GM23248 (cell line): ENCODE measurements around the gene TRAPPC5. TPM values are rescaled to one million over a fixed set of nuclear protein-coding genes. Genes with fewer than 3 reads are reported as not detected.

Experiments
- DNase-seq: peaks from one replicate; pipeline ENCODE4 v3.0.0-alpha.2; 2015
- H2AFZ ChIP-seq: fragments of 200-600 bp; sonication (generic); 2 replicates; pipeline ENCODE4 v1.6.1; 2016; ENCODE audit warnings: antibody characterized with exemption
- H3F3A ChIP-seq: fragments of 200-600 bp; sonication (generic); 2 replicates; pipeline ENCODE4 v1.6.1; 2016; ENCODE audit warnings: mild to moderate bottlenecking, antibody characterized with exemption, mixed run types; ENCODE audit not compliant: insufficient read depth
- H3K27ac ChIP-seq: fragments of 200-600 bp; sonication (generic); 2 replicates; pipeline ENCODE4 v1.5.1; 2016; ENCODE audit warnings: mild to moderate bottlenecking
- H3K27me3 ChIP-seq: fragments of 200-600 bp; sonication (generic); replicated peaks from 2 replicates; pipeline ENCODE4 v1.6.1; 2016; ENCODE audit warnings: mild to moderate bottlenecking; ENCODE audit not compliant: insufficient read depth
- H3K36me3 ChIP-seq: fragments of 200-600 bp; sonication (generic); 2 replicates; pipeline ENCODE4 v1.6.1; 2016; ENCODE audit warnings: low read depth, mild to moderate bottlenecking
- H3K4me1 ChIP-seq: fragments of 200-600 bp; sonication (generic); 2 replicates; pipeline ENCODE4 v1.6.1; 2016; ENCODE audit warnings: mild to moderate bottlenecking; ENCODE audit not compliant: insufficient read depth
- H3K4me2 ChIP-seq: fragments of 200-600 bp; sonication (generic); one replicate; pipeline ENCODE4 v1.6.1; 2016; ENCODE audit warnings: mild to moderate bottlenecking; ENCODE audit not compliant: unreplicated experiment
- H3K4me3 ChIP-seq: fragments of 200-600 bp; sonication (generic); 2 replicates; pipeline ENCODE4 v1.5.1; 2016; ENCODE audit warnings: mild to moderate bottlenecking
- H3K79me2 ChIP-seq: fragments of 200-600 bp; sonication (generic); 2 replicates; pipeline ENCODE4 v1.6.1; 2016; ENCODE audit warnings: mild to moderate bottlenecking; ENCODE audit not compliant: insufficient read depth
- H3K9ac ChIP-seq: fragments of 200-600 bp; sonication (generic); 2 replicates; pipeline ENCODE4 v1.6.1; 2016; ENCODE audit warnings: mild to moderate bottlenecking
- H3K9me2 ChIP-seq: fragments of 200-600 bp; sonication (generic); 2 replicates; pipeline ENCODE4 v1.6.1; 2016; ENCODE audit warnings: mixed run types, mild to moderate bottlenecking, moderate library complexity; ENCODE audit not compliant: insufficient read depth
- H3K9me3 ChIP-seq: fragments of 200-600 bp; sonication (generic); one replicate; pipeline ENCODE4 v1.6.1; 2017; ENCODE audit warnings: low read depth
- H4K20me1 ChIP-seq: fragments of 200-600 bp; sonication (generic); 2 replicates; pipeline ENCODE4 v1.6.0; 2016; ENCODE audit not compliant: insufficient read depth
- EZH2 ChIP-seq: fragments of 200-600 bp; sonication (generic); IDR thresholded peaks from 2 replicates; pipeline ENCODE4 v1.6.1; 2018; ENCODE audit warnings: antibody characterized with exemption, mild to moderate bottlenecking; ENCODE audit not compliant: insufficient read depth, poor library complexity, severe bottlenecking
- EZH2phosphoT487 ChIP-seq: fragments of 200-600 bp; sonication (generic); IDR thresholded peaks from 2 replicates; pipeline ENCODE4 v1.6.1; 2018; ENCODE audit warnings: antibody characterized with exemption, moderate library complexity, mild to moderate bottlenecking, low read depth; ENCODE audit not compliant: insufficient read depth
- WGBS, 2 experiments: methylation state at CpG; one replicate each; pipeline ENCODE4 v1.1.6; 2015 to 2017; ENCODE audit warnings: low lambda C conversion rate in 2 of 2, low coverage in 1 of 2; ENCODE audit errors: missing lambda C conversion rate in 2 of 2; 5-methylcytosine and 5-hydroxymethylcytosine counted together
- in situ Hi-C: fragments of 300-500 bp; cut with MboI; formaldehyde crosslinking; loops from 2 replicates; pipeline ENCODE4 v1.15.0; 2020
- polyA plus RNA-seq: library from polyadenylated mRNA; unstranded; fragments of >200 nt; fragmentation: Nextera tagmentation; extraction: Ambion mirVana; gene quantifications from 2 replicates; pipeline ENCODE4 v1.2.1, GENCODE V29; 2016
- total RNA-seq: library from RNA; depleted of rRNA; stranded (reverse); fragments of >200 nt; shearing (Covaris generic); gene quantifications from 2 replicates; pipeline ENCODE4 v1.2.3, GENCODE V29; 2014

The TRAPPC5 gene
- total and polyA plus RNA-seq, 2 experiments from 2014 or later: 68.1 to 207 TPM

GRCh38 chr19:7670150-7670783 lies 10.4 kb upstream of the TRAPPC5 start:
- no peaks in the 10 kb centered on the region for H3F3A ChIP-seq
- no peaks in the 10 kb centered on the region for H3K79me2 ChIP-seq
- no peak overlapping the region for H3K4me3 ChIP-seq
- peaks cover 6% of the 10 kb centered on the region for H3K27me3 ChIP-seq
- 3% methylated on average over 38 to 40 of the region's 43 CpGs for WGBS, 2 experiments
- no peak overlapping the region for H3K27ac ChIP-seq
- H3K4me2 ChIP-seq: no peak overlapping the region
- H3K9me2 ChIP-seq: no peaks in the 10 kb centered on the region
- no peak overlapping the region for H3K9ac ChIP-seq
- H3K4me1 ChIP-seq: no peaks in the 10 kb centered on the region
- H3K9me3 ChIP-seq: no peaks in the 10 kb centered on the region
- peak; percentile 37 for DNase-seq
- in situ Hi-C loops: loop anchor here (10.0 kb wide), 1 partner anchor 105 kb away; no protein-coding TSS in a partner anchor
- no peaks in the 10 kb centered on the region for H4K20me1 ChIP-seq
- no peak overlapping the region for H2AFZ ChIP-seq
- TF ChIP-seq EZH2 (no peak), EZH2phosphoT487 (no peak)
- no peaks in the 10 kb centered on the region for H3K36me3 ChIP-seq

DNA sequence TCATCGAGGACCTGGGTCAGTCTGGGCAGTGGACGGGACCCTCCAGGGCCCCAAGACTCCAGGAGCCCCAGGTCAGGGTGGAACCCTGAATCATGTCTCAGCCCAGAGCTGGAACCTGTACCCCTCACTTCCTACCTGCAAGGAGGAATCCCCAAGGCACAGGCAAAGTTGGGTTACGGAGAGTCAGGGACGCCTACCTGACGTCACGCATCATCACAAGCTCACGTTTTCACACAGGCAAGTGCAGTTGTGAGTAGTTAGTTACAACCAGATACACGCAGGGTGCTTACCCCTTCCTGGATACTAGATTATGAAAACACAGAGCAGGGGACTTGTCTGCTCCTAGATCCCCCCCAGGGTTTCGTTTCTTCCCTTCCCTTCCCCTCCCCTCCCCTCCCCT lies 9.8 kb upstream of the TRAPPC5 start:
- Histone ChIP-seq H3K4me3 (no peak overlapping the region), H3K27me3 (peaks cover 8% of the 10 kb centered on the region), H3K9me2 (no peaks in the 10 kb centered on the region), H3K36me3 (no peaks in the 10 kb centered on the region), H3K79me2 (no peaks in the 10 kb centered on the region), H3F3A (no peaks in the 10 kb centered on the region), H3K9me3 (no peaks in the 10 kb centered on the region), H3K9ac (no peak overlapping the region), H4K20me1 (no peaks in the 10 kb centered on the region), H3K27ac (no peak overlapping the region), H2AFZ (no peak overlapping the region), H3K4me2 (no peak overlapping the region), H3K4me1 (no peaks in the 10 kb centered on the region)
- WGBS, 2 experiments: 41 to 42% methylated on average over 8 to 9 of the region's 9 CpGs
- in situ Hi-C loops: loop anchor here (10.0 kb wide), 1 partner anchor 106 kb away; no protein-coding TSS in a partner anchor
- DNase-seq: no peak
- TF ChIP-seq EZH2 (no peak), EZH2phosphoT487 (no peak)

GRCh38 chr19:7672522-7672921 lies 8.1 kb upstream of the TRAPPC5 start:
- no peaks in the 10 kb centered on the region for H3F3A ChIP-seq
- DNase-seq: no peak
- in situ Hi-C loops: loop anchor here (10.0 kb wide), 1 partner anchor 108 kb away; no protein-coding TSS in a partner anchor
- no peak overlapping the region for H3K9ac ChIP-seq
- H3K27me3 ChIP-seq: peaks cover 12% of the 10 kb centered on the region
- H3K36me3 ChIP-seq: no peaks in the 10 kb centered on the region
- no peak overlapping the region for H3K4me2 ChIP-seq
- no peaks in the 10 kb centered on the region for H3K9me3 ChIP-seq
- H3K4me1 ChIP-seq: no peaks in the 10 kb centered on the region
- WGBS, 2 experiments: 26 to 36% methylated on average over 9 of the region's 9 CpGs
- no peak overlapping the region for H3K27ac ChIP-seq
- no peaks in the 10 kb centered on the region for H3K9me2 ChIP-seq
- H4K20me1 ChIP-seq: no peaks in the 10 kb centered on the region
- H3K79me2 ChIP-seq: no peaks in the 10 kb centered on the region
- no peak overlapping the region for H3K4me3 ChIP-seq
- no peak overlapping the region for H2AFZ ChIP-seq
- no peak for TF ChIP-seq EZH2phosphoT487
- TF ChIP-seq EZH2: no peak

DNA sequence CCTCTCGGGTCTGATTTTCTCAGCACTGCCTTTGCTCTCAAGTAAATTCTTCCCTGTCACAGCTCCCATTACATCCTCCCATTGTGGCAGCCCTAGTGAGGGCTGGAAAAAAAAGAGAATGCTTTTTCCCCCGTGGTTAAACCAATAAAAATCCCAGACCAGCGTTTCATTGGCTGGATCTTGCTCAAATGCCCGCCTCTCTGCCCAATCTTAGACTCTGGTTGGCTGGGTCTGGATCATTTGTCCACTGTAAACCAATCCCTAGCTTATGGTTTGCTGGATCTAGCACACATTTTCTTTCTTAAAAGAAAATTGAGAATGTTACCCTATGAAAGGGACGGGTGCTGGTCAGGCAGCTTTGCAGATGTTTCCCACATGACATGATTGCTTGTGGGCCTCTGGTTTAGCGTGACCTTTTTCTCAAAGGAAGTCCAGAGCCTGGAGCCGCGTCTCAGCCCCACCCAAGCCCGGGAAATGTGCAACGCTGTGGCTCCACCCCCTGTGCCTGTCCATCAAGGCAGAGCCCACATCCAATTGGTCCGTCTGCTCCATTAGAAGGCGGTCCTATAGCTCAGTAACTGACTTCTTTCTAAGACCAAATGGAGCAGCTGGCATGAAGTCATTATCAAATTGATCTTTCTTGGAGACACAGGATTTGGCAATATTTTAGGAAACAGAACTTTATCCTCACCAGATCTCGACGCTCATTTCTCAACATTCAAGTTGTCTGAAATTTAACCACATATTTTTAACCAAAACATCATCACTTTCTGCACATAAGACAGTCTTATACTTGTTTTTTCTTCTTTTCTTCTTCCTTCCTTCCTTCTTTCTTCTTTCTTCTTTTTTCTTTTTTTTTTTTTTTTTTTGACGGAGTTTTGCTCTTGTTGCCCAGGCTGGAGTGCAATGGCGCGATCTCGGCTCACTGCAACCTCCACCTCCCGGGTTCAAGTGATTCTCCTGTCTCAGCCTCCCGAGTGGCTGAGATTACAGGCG lies 6.3 kb upstream of the TRAPPC5 start:
- TF ChIP-seq EZH2 (no peak), EZH2phosphoT487 (no peak)
- WGBS, 2 experiments: 38 to 41% methylated on average over 20 to 21 of the region's 21 CpGs
- peaks cover 18% of the 10 kb centered on the region for H3K27me3 ChIP-seq
- H3K9ac ChIP-seq: no peak overlapping the region
- H2AFZ ChIP-seq: peak overlapping the region; percentile 46
- H3K27ac ChIP-seq: no peak overlapping the region
- H4K20me1 ChIP-seq: no peaks in the 10 kb centered on the region
- no peaks in the 10 kb centered on the region for H3K9me3 ChIP-seq
- H3K79me2 ChIP-seq: no peaks in the 10 kb centered on the region
- no peaks in the 10 kb centered on the region for H3F3A ChIP-seq
- H3K4me3 ChIP-seq: no peak overlapping the region
- peak overlapping the region; percentile 5 for H3K4me2 ChIP-seq
- H3K4me1 ChIP-seq: no peaks in the 10 kb centered on the region
- DNase-seq: peak; percentile 74
- H3K36me3 ChIP-seq: no peaks in the 10 kb centered on the region
- in situ Hi-C loops: loop anchor here (10.0 kb wide), 1 partner anchor 110 kb away; no protein-coding TSS in a partner anchor
- no peaks in the 10 kb centered on the region for H3K9me2 ChIP-seq
